GM11168 (cell line): ENCODE data around the gene NKX2-1.

ENCODE experiments used
- in situ Hi-C: fragments of 300-500 bp; cut with MboI; formaldehyde crosslinking; loops from one replicate; pipeline ENCODE4 v1.12.0; 2022; ENCODE audit warnings: low sequenced_read_pairs; ENCODE audit not compliant: unreplicated experiment

NKX2-1 gene

DNA sequence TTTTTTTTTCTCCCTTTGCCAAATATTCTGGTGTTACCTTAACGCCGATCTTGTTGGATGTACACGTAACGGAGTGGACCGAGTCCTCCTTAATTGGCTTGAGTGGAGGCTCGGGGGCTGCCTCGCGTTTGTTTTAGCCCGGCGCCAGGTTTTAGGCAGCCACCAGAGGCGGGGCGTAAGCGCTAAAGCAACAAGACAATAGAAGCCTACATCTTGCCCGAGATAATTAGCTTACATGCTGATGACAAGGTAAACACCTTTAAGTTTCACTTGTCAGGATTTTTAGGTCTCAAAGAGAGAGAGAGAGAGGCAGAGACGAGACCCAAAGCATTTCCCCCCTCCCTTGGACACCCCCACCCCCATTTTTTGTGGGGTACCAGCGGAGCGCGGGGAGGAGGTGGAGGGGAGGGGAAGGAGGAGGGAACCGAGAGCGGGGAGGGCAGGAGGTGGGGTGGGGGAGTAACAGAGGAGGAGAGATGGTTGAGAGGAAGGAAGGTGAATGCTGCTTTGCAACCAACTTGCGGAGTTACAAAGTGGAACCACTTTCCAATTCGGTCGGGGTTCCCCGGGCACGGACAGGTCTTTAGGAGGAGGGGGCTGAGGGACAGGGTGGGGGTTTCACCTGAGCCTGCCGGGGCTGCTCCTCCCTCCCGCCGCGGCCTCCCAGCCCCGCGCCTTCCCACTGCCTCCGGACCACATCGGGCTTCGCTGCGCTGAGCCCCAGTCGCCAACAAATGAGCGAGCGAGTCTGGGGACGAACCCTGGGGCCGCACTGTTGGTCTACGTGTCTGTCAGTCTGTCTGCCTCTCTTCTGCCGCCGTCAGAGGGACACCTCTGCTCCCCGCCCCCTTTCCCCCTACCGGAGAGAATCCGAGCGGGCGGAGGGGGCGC is at the start of gene NKX2-1:
Gene NKX2-1 (minus strand): TSS at position 802 of the 891 bp plus-strand sequence. CDS start 103 bp downstream, at position 699.
- in situ Hi-C loops, result no loop called here

DNA sequence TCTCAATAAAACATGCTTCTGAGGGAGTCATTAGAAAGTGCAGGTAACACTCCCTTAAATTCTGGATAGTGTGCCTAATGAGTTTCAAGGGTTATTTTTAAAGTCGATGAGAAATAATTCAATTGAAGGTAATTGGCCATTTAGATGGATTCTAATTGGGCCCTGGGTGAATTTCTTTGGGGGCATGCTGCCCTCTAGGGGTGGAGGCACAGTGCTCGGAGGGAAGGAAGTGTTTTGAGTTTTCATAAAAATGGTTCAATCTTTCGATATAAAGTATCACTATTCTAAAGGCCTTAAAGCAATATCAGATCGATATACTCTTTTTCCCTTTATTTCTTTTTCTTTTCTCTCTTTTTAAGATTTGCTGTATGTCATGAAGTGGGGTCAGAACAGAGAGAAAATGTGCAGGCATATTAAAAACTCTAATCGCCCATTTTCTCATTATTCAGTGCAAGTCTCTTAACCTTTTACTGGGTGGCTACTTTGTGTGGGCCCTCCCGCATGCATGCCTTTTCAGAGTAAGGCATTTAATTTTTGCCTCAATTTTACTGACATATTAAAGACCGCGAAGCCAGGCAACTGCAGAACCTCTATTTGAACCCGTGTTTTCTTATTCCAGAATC is 36.9 kb upstream of the NKX2-1 start:
- in situ Hi-C loops, result loop anchor here (10.0 kb wide), 1 partner anchor 388 kb away; no protein-coding TSS in a partner anchor

- in situ Hi-C loops, result loop anchor here (10.0 kb wide), 1 partner anchor 389 kb away; no protein-coding TSS in a partner anchor
These were observed 36.1 kb upstream of the NKX2-1 start for GRCh38 chr14:36555998-36556743.

DNA sequence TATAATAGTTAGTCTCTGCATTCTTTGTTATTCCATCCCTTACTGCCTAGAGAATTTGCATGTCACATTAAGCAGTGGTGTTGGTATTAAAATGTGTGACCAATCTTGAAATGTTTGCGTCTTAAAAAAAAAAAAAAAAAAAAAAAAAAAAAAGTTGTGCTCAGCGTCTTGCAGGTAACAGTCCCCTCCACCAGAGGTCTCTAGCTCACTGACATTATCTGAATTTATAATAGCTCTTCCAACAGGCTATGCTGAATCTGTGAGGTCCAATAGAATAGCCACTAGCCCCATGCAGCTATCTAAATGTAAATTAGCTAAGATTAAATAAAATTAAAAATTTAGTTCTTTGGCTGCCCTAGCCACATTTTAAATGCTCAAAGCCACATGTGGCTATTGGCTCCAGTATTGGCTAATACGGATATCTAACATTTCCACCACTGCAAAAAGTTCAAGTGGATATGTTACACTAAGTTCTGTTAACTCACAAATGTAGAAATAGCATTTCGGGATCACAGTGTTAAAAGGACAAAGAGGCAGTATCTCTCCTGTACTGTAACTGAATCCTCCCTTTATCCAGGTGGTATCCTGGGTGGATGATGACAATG is 33.7 kb upstream of the NKX2-1 start:
- in situ Hi-C loops, result loop anchor here (10.0 kb wide), 1 partner anchor 391 kb away; no protein-coding TSS in a partner anchor

DNA sequence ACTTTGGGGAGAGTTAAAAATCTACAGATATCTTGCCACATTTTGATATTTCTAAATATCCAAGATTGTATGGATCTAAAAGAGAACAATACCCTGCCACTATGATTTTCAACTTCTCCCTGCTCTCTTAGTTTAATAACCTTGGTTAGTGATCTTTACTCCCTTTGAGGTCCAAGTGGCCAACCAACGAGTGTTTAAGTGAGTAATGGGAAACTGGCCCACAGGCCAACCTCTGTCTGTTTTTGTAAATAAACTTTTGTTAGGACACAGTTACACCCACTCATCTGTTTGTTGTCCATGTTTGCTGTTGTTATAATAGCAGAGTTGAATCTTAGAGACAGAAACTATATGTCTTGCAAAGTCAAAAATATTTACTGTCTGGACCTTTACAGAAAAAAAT is 30.9 kb upstream of the NKX2-1 start:
- in situ Hi-C loops, result loop anchor here (10.0 kb wide), 1 partner anchor 394 kb away; no protein-coding TSS in a partner anchor

- in situ Hi-C loops, result loop anchor here (25.0 kb wide), 1 partner anchor 1043 kb away; the partner anchor contains the start of genes FOXA1 and TTC6
These were observed 24.2 kb upstream of the NKX2-1 start for GRCh38 chr14:36544280-36544679.

DNA sequence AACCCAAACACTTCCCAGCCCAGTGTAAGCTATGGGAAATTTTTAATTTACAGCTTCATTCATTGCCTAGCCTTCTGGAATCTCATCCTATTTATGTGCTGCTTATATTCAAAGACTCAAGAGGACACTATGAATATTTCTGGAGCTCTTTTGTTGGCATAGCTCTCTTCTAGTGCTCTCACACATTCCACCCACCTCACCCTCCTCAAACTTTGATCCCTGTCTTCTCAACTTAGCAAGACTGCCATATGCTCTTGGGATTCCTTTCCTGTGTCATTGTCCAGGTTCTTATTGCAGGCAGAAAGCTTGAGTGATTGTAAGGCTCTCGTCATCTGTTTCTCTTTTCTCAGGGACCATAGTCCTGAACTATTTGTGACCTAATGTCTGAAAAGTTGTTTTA is 18.0 kb upstream of the NKX2-1 start:
- in situ Hi-C loops, result loop anchor here (25.0 kb wide), 1 partner anchor 1049 kb away; the partner anchor contains the start of genes FOXA1 and TTC6

DNA sequence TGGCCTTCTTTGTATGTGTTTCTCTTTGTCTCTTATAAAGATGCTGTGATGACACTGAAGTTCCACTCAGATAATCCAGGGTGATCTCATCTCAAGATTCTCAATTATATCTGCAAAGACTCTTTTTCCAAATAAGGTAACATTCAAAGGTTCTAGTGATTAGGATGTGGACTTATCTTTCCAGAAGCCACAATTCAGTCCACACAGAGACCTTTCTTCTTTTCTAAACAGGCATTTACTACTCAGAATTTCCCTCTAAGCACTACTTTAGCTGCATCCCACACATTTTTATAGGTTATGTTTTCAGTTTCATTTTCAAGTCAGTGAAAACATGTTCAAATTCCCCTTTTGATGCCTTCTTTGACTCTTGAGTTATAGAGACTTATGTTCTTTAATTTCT is 9.0 kb upstream of the NKX2-1 start:
- in situ Hi-C loops, result loop anchor here (25.0 kb wide), 1 partner anchor 1058 kb away; the partner anchor contains the start of genes FOXA1 and TTC6

GRCh38 chr14:36525746-36526099 is 5.7 kb upstream of the NKX2-1 start:
- in situ Hi-C loops, result loop anchor here (25.0 kb wide), 1 partner anchor 1062 kb away; the partner anchor contains the start of genes FOXA1 and TTC6

- in situ Hi-C loops, result loop anchor here (25.0 kb wide), 1 partner anchor 1062 kb away; the partner anchor contains the start of genes FOXA1 and TTC6
These were observed 5.1 kb upstream of the NKX2-1 start for GRCh38 chr14:36524874-36525745.

DNA sequence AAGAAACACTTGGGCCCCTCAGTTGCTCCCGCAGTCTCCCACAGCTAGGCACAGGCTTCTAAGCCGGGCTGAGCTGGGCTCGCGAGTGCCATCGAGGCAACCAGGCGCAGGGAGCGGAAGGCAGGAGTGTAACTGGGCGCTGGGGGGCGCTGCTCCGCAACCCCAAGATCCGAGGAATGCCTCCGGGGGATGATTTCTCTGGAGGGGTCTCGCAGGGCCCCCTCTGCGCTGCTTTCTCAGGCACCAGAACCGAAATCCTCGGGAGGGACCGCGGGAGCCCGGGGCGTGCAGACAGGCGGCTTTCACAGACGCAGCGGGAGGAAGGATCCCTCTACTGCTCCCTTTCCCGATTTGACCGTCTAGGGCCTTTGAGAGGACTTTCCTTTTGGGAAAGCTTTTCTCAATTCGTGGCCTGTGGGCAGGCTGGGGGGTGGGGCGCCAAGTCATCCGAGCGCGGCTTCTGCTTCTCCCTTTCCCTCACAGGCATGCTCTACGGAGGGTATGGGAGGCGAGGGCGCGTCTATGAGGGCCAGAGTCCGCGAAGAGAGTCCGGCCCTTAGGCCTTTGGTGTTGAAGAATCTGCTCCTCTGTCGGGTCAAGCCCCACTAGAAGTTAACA is 4.3 kb upstream of the NKX2-1 start:
- in situ Hi-C loops, result no loop called here

DNA sequence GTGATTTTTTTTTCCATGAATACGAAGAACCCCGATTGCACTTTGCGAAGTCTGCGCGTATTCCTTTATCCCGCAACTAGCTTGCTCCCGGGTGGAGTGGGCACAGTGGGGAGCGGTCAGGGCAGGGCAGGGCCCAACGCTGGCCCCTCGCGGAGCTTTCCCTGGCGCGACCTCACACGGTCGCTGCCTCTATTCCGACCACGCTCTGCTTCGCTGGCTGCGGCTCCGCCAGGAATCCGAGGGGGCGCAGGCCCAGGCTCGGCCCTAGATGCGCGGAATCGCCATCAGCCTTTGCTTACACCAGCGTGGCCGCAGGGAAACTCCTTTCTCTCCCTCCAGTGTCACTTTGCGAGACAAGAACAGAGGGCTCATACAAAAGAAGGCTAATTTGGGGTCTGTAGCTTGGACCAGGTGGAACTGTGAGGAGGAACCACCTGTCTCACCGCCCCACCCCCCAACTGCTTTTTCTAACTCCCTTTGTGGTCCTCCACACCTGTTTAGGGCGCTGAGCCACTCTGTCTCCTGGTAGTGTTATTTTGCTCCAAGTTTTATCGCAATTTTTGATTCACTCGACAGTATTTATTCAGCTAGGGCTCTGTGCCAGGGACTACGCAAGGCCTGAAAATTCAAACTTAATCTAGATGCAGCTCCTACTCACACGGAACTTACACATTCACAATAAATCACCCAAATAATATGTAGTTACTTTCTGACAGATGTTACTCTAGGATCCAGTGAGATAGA is 3.1 kb upstream of the NKX2-1 start:
- in situ Hi-C loops, result no loop called here

DNA sequence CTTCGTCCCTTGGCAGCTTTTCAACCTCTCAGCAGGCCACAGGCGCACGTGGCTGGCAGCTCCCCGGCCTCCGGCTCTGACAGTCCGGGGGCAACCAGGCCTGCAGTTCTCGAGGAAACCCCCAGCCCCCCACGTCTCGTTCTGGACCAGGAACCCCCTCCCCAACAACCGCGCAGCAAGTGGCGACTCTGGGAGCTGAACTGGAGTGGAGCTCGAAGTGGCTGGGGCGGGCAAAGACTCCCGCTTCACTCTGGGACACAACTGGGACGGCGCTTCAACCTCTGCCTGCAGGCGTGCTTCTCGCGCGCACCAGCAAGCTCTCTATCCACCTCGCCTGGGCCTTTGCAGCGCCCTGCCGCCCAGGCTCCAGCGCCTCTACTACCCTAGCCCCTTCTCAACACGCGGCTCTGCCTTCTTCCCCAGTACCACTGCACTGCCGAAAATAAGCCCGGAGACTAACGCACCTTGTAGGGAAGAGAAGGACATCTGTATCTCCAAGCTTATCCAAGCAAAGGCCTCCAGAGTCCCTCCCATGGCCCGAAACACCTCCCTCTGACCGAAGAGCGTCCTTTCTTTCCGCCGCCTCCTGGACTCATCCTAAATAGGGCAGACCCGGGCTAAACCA is 2.4 kb upstream of the NKX2-1 start:
- in situ Hi-C loops, result no loop called here

DNA sequence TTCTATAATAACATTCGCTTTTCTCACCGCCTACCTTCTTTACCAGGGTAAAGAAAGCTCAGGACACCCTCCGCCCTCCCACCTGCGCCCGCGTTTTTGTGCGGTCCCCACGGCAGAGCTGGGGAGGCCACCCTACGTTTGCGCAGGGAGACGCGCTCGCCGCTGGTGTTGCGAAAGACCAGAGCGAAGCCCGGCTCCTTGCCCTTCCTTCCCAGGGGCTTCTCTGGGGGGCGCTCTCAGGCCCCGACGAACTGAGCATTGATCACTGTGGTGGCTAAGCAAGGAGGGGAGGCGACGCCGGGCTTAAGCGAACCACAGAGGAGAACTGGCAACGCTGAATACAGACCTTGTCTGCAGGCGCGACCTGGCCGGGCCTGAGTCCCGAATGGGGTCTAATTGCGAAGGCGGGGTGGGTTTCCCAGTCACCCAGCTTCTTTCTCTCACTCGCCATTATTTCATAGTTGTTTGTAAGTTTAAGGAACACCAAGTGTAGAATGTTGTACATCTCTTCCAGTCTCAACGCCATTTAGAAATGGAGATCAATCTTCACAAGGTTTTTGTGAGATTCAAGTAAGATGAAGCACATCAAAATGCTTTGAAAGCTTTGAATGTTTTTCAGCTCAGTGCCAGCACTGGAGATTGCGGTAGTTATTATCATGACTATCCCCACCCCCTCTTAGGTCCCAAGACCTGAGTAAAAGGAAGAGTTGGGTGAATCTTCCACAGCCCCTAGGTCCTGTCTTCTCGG is 1.7 kb upstream of the NKX2-1 start:
- in situ Hi-C loops, result no loop called here

GRCh38 chr14:36520601-36521525 is 831 bp upstream of the NKX2-1 start:
- in situ Hi-C loops, result no loop called here
